Measurements from ENCODE around the gene CRLF1. TPM values are rescaled to one million over a fixed set of nuclear protein-coding genes. Genes with fewer than 3 reads are reported as not detected.

The CRLF1 gene
- total RNA-seq, 2 experiments from 2014 or later, result 1.3 TPM; not detected in 1

- no TSS peak for BruUV-seq (replicated peaks)
- H3K9me3 ChIP-seq (ENCODE audit: low read length), result no peaks in the 10 kb centered on the region
- H3K27ac ChIP-seq (ENCODE audit: low read depth, low read length, poor library complexity, severe bottlenecking), result peak within 1 kb of the TSS; percentile 65
- POLR2A ChIA-PET, result interaction anchor here (0.6 to 3.6 kb wide), 13 partner anchors 11 to 816 kb away, joined by 3 to 27 read pairs (median 4); partner anchors contain the start of genes FKBP8, JUND, REX1BD and UBA52
- TF ChIP-seq EZH2phosphoT487 (IDR thresholded peaks at IDR 0.05; ENCODE audit: borderline replicate concordance, low read depth, low read length), result no peak
- no peak for TF ChIP-seq CTCF (conservative IDR thresholded peaks at IDR 0.05; ENCODE audit: low read length)
- peaks cover 8% of the 10 kb centered on the region for H3K36me3 ChIP-seq (ENCODE audit: insufficient read depth, low read length)
- no peaks in the 10 kb centered on the region for H3K9me2 ChIP-seq (ENCODE audit: insufficient read depth, low read length)
- CTCF ChIA-PET (ENCODE audit: unreplicated experiment), result interaction anchor here (0.6 to 1.1 kb wide), 3 partner anchors 32 to 583 kb away, joined by 3 to 5 read pairs (median 4); no protein-coding TSS in a partner anchor
- intact Hi-C loops (cut with micrococcal nuclease; ENCODE audit: unreplicated experiment), result loop anchor here (1.0 to 2.0 kb wide), 2 partner anchors 14 to 35 kb away; partner anchors contain the start of genes ELL and UBA52
- 0 out of 2 replicates have a peak, but pooled peaks cover 6% of the 10 kb centered on the region for H4K20me1 ChIP-seq (ENCODE audit: insufficient read depth, low read length)
- peak within 1 kb of the TSS; percentile 99 for H3K4me2 ChIP-seq (ENCODE audit: low read length)
- H3K4me1 ChIP-seq (ENCODE audit: insufficient read depth, low read length, poor library complexity, severe bottlenecking), result peaks cover 29% of the 10 kb centered on the region
- peak within 1 kb of the TSS; percentile 95 for H3K4me3 ChIP-seq (ENCODE audit: low read depth, low read length, poor library complexity, severe bottlenecking)
- H3K79me2 ChIP-seq (ENCODE audit: insufficient read depth, low read depth, low read length), result peaks cover 25% of the 10 kb centered on the region
- peak within 1 kb of the TSS; percentile 70 for H2AFZ ChIP-seq (ENCODE audit: low read length)
- DNase-seq (ENCODE audit: low spot score), result peak; percentile 100
These were observed 49.0 kb downstream of the CRLF1 start, which contains the start of gene KXD1 for GRCh38 chr19:18557411-18558201. Gene KXD1 (plus strand): TSS chr19:18557870. CDS start chr19:18562057, 4,187 bp downstream.

- intact Hi-C loops (cut with micrococcal nuclease; ENCODE audit: unreplicated experiment), result no loop called here
- H4K20me1 ChIP-seq (ENCODE audit: insufficient read depth, low read length), result no peaks in the 10 kb centered on the region
- no peak overlapping the region for H3K4me3 ChIP-seq (ENCODE audit: low read depth, low read length, poor library complexity, severe bottlenecking)
- BruUV-seq (replicated peaks), result no TSS peak
- H3K36me3 ChIP-seq (ENCODE audit: insufficient read depth, low read length), result no peaks in the 10 kb centered on the region
- TF ChIP-seq CTCF (conservative IDR thresholded peaks at IDR 0.05; ENCODE audit: low read length), result no peak
- no peak for TF ChIP-seq EZH2phosphoT487 (IDR thresholded peaks at IDR 0.05; ENCODE audit: borderline replicate concordance, low read depth, low read length)
- H3K9me2 ChIP-seq (ENCODE audit: insufficient read depth, low read length), result no peaks in the 10 kb centered on the region
- CTCF ChIA-PET (ENCODE audit: unreplicated experiment), result no interaction called here
- H3K79me2 ChIP-seq (ENCODE audit: insufficient read depth, low read depth, low read length), result no peaks in the 10 kb centered on the region
- H3K27ac ChIP-seq (ENCODE audit: low read depth, low read length, poor library complexity, severe bottlenecking), result no peak overlapping the region
- no peak overlapping the region for H2AFZ ChIP-seq (ENCODE audit: low read length)
- no peak overlapping the region for H3K4me2 ChIP-seq (ENCODE audit: low read length)
- DNase-seq (ENCODE audit: low spot score), result no peak
- POLR2A ChIA-PET, result interaction anchor here (0.5 to 1.2 kb wide), 2 partner anchors 39 to 255 kb away, joined by 3 to 4 read pairs; no protein-coding TSS in a partner anchor
- H3K4me1 ChIP-seq (ENCODE audit: insufficient read depth, low read length, poor library complexity, severe bottlenecking), result peaks cover 9% of the 10 kb centered on the region
- no peaks in the 10 kb centered on the region for H3K9me3 ChIP-seq (ENCODE audit: low read length)
These were observed 55.0 kb downstream of the CRLF1 start for GRCh38 chr19:18551631-18552030.
